Stimulated activated CD4-positive, alpha-beta T cell treated with anti-CD3 and anti-CD28 coated beads, Interleukin-2, amount 100 ng/mL, for 4 hours (primary cell): Measurements from ENCODE around the gene HOOK1.
"Not testable (repeated sequence)": the region's sequence is repeated elsewhere in the genome, so short reads cannot be mapped to it uniquely, and the experiment has no call there.

Experiments used
- DNase-seq: peaks from one replicate; pipeline ENCODE4 v3.0.0-alpha.2; 2020; ENCODE audit warnings: low read depth

Gene HOOK1

DNA sequence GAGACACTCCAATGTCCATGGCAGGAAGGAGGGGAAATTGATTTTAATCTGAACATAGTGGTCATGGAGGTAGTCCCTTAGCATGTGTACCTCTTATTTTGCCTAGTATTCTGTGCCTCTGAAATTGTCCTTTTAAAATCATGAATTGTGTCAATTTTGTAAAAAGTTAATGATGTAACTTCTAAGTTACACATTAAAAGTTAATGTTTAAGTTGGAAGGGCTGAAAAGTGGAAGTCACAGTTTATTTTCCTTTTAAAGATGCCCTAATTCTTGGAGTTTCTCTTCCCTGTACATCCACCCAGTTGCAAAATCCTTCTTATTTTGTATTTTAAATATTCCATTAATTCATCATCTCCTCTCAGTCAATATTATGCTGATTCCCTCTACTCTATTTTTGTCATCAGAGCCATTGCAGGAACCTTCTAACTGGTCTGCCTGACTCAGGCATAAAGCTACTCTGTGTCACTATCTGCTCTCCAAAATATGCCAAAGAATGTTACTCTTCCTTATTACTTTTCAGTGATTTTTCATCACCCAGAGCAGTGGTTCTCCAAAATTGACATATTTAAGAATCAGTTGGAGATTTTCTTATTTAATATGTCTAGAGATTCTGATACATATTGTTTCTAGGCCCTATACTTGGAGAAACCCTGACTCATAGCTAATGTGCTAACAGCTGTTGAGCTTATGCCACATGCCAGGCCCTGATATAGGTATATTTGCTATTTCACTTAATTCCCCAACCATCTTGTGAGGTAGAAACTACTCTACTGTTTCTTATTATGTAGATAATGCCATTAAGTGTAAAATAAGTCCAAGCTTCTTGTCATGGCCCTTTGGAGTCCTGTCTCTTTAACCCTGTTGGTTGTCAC lies 5.1 kb downstream of the HOOK1 start:
- no peak for DNase-seq

DNA sequence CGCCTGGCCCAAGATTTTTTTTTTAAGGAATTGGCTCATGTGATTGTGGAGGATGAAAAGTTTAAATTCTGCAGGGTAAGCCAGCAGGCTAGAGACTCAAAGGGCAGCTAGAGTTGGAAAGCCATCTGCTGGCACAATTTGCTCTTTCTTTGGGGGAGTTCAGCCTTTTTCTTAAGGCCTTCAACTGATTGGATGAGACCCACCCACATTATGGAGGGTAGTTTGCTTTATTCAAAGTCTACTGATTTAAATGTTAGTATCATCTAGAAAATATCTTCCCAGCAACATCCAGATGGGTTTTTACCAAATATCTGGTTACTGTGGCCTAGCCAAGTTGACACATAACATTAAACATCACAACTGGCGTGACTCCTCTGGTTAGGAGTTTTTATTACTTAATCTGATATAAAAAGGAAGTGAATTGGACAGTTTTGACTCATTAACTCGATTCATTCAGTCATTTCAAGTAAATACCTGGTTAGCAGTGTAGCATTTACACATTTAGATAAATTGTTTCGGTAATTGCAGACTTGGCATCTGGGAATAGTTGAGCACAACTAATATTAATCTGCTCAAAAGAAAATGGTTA lies 12.4 kb downstream of the HOOK1 start:
- no peak for DNase-seq

DNA sequence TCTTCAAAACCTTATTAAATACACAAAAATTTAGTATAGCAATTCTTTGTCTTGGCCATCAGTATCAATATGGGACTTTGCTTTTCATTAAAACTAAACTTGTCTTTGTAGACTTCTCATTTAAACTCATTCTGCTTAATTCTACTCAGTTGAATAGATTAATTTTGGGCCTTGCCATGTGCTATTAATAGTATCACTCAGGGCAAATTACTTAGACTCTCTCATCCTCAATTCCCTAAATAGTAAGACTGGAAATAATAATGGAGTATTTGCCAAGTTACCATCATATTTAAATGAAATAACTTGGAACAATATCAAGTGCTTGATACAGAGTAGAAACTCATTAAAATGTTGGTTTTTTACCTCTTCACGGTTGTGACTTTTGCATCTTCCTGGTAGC lies 13.4 kb downstream of the HOOK1 start:
- no peak for DNase-seq

DNA sequence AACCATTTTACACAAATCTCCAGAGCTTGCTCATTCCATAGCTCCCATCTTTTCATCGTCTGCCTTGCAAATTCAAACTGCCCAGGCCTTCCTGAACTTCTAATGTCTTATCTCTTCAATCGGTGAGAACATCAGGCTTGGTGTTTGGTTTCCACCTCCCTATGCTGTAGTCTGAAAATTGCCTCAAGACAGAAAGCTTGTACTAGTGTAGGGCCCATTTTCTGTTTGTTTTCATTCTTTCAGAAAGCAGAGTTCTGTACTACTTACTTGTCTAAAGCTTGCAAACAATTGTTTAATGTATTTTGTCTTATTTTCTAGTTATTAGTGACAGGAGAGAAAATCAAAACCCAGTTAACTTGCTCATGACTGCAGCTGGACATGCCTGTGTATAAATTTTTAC lies 16.8 kb downstream of the HOOK1 start:
- DNase-seq = no peak

DNA sequence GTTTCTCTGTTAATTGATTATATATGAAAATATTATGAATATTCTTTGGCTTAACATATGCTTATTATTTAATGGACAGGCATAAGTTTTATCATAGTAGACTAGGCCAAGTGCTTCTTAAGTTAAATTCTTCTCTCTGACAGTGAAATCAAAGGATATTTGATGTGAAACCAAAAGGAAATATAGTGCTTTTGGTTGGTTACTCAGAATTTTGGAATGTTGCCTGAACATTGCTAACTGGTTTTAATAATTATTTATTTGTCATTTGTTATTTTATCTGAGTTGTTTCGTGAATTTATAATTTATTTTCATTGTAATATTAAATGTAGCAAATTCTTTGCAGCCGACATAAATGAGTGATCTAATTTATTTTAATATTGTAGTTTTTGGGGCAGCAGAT lies 18.3 kb downstream of the HOOK1 start:
- DNase-seq = no peak

DNA sequence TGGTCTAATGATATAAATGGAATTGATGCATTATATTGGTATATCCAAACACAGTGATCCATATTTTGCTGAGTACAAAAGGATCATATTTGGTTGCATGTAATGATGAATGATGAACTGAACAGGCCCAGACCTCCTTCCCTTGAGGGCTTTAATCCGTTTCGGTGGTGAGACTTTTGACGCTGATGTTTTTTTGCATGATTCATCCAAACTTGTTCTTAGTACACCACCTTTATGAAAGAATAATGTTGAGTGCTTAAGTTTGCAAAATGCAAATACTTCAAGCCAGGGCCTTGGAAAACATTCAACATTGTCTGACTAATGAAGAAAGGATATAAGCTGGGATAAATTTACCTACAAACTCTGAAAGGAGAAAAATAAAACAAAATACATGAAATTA lies 19.2 kb downstream of the HOOK1 start:
- DNase-seq = no peak

DNA sequence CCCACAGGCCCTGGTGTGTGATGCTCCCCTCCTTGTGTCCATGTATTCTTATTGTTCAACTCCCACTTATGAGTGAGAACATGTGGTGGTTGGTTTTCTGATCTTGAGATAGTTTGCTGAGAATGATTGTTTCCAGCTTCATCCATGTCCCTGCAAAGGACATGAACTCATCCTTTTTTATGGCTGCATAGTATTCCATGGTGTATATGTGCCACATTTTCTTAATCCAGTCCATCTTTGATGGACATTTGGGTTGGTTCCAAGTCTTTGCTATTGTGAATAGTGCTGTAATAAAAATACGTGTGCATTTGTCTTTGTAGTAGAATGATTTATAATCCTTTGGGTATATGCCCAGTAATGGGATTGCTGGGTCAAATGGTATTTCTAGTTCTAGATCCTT lies 23.1 kb downstream of the HOOK1 start:
- DNase-seq = not testable (repeated sequence)

DNA sequence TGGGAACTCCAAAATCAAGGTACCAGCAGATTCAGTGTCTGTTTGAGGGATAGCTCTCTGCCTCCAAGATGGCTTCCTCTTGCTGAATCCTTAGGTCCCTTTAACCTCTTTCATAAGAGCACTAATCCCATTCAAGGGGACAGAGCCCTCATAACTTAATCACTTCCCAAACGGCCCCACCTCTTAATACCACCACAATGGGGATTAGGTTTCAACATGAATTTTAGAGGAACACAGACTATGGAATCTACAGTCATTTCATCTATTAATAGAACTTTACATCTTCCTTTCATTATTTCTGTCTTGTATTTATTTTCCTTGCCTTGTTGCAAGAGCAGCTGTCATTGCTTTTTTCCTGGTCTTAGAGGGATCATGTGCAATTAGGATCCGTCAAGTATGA lies 30.3 kb downstream of the HOOK1 start:
- no peak for DNase-seq

DNA sequence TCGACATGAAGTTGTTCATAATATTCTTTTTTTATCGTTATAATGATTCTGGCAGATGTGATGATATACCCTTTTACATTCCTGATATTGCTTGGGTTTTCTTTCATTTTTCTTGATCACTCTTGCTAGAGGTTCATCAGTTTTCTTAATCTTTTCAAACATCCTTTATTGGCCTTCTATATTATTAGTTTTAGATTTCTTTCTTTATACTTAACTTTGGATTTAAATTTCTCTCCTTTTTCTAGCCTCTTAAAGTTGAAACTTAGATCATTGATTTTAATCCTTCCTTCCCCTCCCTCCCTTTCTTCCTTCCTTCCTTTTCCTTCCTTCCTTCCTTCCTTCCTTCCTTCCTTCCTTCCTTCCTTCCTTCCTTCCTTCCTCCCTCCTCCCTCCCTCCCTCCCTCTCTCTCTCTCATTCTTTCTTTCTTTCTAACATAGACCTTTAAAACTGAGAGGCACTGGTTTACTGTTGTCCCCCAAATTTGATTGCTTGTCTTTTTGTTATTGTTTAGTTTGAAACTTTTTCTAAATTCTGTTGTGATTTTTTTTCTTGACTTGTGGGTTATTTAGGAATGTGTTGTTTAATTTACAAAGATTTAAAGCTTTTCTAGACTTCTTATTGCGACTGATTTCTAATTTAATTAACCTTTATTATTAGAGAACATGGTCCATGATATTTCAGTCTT lies 31.6 kb downstream of the HOOK1 start:
- DNase-seq = no peak

DNA sequence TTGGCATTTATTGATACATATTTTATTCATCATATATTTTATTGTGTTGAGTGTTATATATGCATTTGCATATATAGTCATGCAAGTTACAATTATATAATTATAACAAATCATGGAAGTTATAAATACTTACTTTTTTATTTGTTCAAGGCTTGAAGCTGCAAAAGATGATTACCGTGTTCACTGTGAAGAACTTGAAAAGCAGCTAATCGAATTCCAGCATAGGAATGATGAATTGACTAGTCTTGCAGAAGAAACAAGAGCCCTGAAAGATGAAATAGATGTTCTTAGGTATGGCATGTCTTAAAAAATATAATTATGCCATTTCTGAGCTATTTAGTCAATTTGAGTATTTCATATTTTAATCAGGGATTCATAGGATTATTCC lies 32.1 kb downstream of the HOOK1 start:
- DNase-seq = no peak

DNA sequence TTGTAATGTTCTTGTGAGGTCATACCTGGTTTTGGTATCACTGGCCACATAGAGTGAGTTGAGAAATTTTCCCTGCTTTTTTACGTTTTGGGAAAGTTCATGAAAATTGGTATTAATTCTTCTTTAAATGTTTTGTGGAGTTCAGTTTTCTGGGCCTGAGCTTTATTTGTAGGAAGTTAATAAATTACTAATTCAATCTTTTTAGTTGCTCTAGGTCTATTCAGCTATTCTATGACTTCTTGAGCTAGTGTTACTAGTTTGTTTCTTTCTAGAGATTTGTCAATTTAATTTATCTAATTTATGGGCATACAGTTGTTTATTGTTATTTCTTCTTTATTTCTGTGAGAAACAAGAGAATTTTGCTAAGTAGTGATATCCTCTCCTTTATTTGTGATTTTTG lies 37.4 kb downstream of the HOOK1 start:
- DNase-seq = no peak

DNA sequence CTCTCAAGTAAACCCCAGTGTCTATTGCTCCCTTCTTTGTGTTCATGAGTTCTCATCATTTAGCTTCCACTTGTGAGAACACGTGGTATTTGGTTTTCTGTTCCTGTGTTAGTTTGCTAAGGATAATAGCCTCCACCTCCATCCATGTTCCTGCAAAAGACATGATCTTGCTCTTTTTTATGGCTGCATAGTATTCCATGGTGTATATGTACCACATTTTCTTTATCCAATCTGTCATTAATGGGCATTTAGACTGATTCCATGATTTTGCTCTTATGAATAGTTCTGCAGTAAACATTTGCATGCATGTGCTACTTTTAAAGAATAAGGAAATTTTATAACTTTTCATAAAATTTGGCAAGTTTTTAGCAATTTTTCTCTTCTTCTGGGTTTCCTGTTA lies 40.5 kb downstream of the HOOK1 start:
- DNase-seq = not testable (repeated sequence)

DNA sequence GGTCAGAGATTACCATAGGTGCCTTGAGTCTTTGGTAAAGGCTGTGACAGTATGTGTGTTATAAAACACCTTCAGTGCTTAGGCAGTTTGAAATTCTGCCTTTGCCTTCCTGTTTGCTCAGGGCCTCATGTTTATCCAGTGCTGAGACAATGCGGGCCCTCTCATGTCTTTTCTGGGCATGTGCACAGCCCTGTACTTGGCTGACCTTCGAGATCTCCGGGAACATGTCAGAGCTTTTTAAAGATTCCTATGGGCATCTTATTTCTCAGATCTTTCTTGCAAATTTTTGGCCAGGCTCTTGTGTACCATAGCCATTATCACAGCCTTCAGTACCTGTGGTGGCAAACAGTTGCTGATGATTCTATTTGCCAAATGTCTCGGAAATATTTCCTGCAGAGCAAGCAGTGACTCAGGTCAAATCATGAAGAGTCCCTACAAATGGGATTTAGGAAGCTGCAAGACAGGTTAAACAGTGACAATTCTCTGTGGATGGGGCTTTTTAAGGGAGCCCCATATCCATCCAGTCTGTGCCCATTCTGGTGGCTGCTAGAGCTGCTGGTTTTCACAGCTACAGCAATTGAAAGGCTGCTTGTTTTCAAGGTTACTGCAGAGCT lies 42.1 kb downstream of the HOOK1 start:
- DNase-seq = no peak

DNA sequence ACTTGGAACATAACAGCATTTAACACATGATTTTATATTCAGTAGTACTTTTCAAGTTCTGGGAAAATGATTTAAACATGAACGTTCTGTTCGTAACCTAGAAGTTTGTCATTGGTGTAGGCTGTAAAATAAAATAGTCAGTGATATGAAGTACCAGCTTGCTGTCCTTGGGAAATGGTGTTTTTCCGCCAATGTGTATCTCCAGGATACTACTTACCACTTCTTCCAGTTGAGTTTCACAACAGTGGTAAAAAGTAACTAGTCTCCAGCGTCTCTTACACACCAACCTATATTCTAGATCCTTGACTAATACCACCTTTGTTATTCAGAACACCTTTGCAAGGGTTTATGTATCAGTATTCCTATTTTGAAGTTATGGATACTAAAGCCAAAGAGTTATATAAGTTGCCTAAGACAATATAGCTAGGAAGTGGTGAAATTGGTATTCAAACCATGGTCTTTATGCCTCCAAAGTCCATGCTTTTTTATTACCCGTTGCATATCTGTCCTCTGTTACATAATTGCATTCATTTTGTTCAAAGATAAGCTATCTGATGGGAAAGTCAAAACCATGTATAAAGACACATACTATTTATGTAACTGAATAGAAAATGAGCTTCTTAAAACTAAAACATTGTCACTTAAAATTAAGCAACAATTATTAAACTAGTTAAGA lies 43.1 kb downstream of the HOOK1 start:
- no peak for DNase-seq

DNA sequence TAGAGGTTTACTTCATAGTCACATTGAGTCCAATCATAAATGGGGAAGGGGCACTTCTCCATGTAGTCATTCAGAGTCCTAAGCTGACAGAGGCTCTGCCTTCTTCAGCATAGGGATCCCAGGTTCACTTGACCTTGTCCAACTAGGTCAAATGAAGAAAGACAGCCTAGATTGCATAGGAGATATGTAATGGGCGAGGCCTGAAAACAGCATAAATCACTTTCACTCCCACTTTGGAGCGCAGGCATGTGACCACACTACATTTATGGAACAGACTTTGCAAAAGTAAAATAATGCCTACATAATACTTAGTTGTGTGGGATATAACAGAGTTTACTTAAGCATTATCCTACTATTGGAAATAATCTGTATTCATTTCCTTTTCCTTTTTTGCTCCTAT lies 51.7 kb downstream of the HOOK1 start:
- no peak for DNase-seq

DNA sequence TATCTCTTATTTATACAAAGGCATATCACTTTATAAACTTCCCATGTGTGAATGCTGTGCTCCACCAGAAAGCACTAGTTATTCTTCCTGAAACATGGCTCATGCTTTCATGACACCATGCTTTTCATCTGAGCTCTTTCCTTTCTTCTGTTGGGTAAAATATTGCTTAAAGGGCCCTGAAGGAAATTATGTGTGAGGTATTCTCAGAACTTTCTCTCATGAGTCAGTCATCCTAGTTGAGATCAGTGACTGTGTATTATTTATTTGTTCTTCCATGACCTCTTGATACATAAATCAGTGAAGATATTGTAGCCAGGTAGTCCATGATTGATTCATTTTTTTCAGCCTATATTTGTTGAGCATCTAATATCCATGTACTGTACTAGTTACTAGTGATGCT lies 57.0 kb downstream of the HOOK1 start:
- DNase-seq = no peak

DNA sequence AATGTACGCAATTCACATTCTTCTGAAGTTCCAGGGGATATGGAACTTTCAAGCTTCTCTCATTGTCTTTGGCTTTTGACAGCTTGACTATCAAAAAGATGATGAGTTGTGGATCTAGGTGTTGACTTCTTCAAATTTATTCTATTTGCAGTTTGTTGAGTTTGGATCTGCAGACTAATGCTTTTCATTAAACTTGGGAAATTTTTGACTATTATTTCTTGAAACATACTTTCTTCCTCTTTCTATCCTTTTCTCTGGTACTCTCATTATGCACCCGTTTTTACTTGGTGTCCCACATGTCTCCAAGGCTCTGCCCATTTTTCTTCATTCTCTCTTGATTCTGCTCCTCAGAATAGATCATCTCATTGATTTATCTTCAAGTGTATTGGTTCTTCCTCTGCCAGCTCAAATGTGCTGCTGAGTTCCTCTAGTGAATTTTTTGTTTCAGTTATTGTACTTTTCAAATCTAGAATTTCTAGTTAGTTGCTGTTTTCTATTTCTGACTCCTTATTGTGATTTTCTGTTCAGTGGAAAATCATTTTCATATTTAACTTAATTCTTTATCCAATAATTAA lies 62.4 kb downstream of the HOOK1 start:
- DNase-seq = no peak

DNA sequence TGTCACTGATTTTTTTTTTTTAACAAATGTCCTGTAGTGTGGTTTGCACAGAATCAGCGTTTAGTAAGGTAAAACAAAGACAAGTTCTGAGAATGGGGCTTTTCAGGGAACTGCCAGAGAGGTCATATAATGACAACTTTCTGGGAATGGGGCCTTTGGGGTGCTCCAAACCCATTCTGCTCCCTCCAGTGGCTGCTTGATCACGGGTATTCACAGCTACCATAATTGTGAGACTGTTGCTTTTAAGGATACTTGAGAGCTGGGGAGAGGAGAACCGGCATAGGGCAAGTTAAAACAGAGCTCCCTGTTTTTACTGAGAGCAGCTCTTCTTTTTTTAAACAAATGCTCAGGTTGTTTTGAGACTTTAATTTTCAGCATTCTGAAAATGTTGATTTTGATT lies 63.6 kb downstream of the HOOK1 start:
- DNase-seq = no peak

DNA sequence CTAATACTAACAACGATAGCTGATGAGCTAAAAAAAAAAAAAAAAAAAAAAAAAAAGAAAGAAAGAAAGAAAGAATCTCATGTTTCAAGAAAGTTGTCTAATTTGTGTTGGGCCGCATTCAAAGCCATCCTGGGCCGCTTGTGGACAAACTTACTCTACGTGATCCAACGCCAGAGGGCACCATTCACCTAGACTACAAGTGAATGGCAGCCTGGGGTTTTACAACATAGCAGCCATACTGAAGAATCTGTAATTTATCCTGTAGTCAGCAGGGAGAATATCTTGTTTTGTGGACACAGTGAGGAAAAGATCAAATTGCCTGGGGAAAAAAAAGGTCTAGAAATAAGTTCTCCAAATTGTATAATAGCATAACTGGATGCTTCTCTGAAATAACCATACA lies 64.8 kb downstream of the HOOK1 start:
- peak; percentile 30 for DNase-seq

DNA sequence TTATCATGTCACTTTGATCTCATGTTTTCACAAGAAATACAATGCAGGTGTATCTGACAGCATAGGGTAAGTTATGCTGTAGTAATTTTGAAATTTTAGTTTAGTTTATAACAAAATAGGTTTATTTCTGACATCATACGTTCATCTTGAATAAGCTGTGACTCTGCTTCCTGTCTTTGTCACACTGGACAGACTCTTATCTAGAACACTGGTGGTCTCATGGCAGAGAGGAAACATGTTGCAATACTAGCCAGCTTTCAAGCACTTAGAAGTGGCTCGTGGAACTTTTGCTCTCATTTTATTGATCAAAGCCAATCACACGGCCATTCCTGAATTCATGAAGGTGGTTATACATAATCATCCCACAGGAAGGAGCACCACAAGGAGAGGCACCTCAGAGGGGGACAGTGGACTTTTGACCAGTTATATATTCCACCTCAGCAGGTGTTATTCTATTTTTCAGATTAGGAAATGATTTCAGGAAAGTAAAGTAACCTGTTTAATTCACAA lies 65.3 kb downstream of the HOOK1 start:
- DNase-seq = no peak

DNA sequence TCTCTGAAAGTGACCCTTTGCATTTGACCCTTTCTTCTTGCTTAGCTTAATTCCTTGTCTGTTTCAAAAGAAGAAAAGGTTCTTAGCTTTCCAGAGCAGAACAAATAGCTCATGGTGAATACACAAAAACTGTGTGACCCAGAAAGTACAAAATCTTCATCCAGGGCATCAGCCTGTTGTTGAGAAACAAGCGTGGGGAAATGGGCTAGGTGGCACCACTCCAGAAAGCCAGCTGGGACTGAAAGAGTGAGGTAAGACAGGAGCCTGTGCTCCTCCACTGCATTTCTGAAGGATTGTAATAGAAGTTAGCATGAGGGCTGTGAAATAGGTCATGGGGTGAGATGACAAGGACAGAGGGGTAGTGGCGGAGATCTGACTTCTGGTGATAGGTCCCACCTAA lies 66.0 kb downstream of the HOOK1 start:
- DNase-seq = no peak
